22Rv1 (cell line): ENCODE data around the gene PLEKHN1.

Source experiments
- H3K27ac ChIP-seq: fragments of 450-650 bp; 2 replicates; pipeline ENCODE4 v1.5.1; 2017
- CTCF ChIP-seq: fragments of 450-650 bp; IDR thresholded peaks from 2 replicates; pipeline ENCODE4 v1.5.1; 2017; ENCODE audit warnings: mild to moderate bottlenecking
- ZFX ChIP-seq: fragments of 450-650 bp; IDR thresholded peaks from 2 replicates; pipeline ENCODE4 v1.6.1; 2017; ENCODE audit warnings: antibody characterized with exemption, borderline replicate concordance

Gene PLEKHN1, protein sequence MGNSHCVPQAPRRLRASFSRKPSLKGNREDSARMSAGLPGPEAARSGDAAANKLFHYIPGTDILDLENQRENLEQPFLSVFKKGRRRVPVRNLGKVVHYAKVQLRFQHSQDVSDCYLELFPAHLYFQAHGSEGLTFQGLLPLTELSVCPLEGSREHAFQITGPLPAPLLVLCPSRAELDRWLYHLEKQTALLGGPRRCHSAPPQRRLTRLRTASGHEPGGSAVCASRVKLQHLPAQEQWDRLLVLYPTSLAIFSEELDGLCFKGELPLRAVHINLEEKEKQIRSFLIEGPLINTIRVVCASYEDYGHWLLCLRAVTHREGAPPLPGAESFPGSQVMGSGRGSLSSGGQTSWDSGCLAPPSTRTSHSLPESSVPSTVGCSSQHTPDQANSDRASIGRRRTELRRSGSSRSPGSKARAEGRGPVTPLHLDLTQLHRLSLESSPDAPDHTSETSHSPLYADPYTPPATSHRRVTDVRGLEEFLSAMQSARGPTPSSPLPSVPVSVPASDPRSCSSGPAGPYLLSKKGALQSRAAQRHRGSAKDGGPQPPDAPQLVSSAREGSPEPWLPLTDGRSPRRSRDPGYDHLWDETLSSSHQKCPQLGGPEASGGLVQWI

DNA sequence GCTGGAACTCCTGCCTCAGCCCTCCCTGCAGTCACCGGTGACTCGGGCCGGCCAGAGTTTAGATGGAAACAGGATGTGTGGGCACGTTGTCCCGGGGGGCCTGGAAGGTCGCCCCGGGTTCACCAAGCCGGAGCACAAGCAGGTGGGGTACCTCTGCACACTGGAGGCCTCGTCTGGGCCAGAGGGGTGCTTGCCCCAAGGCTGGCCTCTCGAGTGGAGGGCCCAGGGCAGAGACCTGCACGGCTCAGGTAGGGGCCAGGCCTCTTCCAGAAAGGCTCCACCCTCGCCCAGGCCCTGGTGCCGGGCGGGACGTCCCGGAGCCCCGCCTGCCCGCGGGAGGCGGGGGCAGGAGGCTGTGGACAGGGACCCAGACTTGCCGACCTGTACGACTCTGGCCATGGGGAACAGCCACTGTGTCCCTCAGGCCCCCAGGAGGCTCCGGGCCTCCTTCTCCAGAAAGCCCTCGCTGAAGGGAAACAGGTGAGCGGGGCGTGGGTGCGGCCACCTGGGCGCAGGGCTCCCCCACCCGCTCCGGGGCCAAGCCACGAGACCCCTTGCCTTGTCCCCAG, at the start of gene PLEKHN1:
Gene PLEKHN1, plus strand, starts transcription at position 348 of the 569 bp plus-strand sequence. Its CDS starts 50 bp downstream, at position 398.
- TF ChIP-seq CTCF = no peak
- TF ChIP-seq ZFX = no peak
- peak within 1 kb of the TSS; percentile 89 for H3K27ac ChIP-seq

DNA sequence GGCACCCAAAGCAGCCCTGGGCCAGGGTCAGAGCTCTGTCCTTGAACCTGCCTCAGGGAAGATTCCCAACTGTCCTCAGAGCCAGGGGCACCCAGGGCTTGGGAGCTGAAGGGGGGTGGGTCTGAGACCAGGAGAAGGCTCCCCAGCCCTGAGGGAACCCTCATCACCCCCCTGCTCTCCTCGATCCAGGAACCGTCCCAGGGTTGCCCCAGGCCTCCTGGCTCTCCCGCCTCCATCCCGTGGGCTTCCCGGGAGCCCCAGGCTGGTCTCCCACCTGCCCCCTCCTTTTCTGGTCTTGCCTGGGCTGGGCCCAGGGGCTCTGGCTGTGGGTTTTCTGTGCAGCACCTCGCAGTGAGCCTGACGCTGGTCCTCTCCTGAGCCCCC, 49.2 kb upstream of the PLEKHN1 start:
- no peak for TF ChIP-seq CTCF
- TF ChIP-seq ZFX = no peak
- peak overlapping the region; percentile 91 for H3K27ac ChIP-seq

DNA sequence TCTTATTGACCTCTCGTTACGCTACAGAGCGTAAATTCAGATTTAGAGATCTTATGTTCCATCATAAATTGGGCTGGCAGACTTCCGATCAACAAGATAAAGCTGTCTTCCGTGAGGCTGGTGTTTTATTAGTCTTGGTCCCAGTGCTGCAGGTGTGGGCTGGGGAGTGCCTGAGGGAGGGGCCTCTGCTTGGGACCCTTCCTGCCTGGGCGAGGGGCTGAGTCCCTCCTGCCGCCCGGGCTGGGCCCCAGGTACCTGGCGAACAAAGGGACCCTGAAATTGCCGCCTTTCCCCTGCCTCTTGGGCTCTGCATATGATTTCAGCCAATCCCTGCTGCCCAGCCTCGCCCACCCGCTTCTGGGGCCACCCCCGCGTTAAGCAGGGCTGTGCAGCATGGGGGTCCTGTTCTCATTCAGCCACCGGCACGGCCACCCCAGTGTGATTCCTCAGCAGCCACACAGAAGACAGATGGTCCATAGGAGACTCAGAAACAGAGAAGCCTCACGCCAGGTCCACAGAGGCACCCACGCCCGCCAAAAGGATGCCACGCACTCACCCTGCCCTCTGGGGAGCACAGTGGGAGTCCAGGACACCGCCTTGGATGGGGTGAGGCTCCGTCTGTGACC, 48.7 kb upstream of the PLEKHN1 start:
- TF ChIP-seq ZFX = no peak
- no peak for TF ChIP-seq CTCF
- H3K27ac ChIP-seq = peak overlapping the region; percentile 91

DNA sequence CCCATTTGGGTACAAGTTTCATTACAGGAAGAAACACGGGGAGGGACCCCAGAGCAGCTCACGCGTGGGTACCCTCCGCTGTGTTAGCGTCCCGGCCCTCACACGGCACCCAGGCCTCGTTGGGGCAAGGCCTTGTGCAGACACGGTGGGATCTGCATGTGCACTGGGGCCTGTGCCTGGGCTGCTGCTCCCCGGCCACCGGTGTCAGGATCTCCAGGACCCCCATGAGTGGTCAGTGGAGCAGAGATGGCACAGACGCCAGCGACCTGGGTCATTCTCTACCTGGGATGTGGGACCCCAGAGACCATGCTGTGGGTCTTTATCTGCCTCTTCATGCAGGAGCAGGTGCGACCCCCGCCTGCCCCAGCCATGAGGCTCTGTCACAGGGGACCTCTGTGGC, 47.9 kb upstream of the PLEKHN1 start:
- peak overlapping the region; percentile 91 for H3K27ac ChIP-seq

DNA sequence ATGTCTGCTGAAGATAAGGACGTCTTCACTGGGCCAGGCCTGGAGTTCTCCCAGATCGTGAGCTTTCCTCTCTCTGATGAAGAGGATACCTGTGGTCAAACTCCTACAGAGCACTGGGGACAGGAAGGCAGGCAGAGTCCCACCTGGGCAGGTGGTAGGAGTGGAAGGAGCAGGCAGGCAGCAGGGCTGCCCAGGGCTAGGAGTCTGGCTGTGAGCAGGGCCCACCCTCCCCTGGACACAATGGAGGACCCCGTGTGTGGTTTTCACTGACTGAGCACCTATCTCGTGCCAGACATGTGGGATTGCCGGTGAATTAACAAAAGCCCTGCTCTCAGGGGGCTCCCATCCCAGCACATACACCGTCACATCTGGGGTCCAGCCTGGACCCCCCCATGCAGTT, 47.4 kb upstream of the PLEKHN1 start:
- no peak for TF ChIP-seq CTCF
- TF ChIP-seq ZFX = no peak
- H3K27ac ChIP-seq = peak overlapping the region; percentile 91

More for the DNA sequence above, 47.9 kb upstream of the PLEKHN1 start:
- TF ChIP-seq CTCF (no peak), ZFX (no peak)

DNA sequence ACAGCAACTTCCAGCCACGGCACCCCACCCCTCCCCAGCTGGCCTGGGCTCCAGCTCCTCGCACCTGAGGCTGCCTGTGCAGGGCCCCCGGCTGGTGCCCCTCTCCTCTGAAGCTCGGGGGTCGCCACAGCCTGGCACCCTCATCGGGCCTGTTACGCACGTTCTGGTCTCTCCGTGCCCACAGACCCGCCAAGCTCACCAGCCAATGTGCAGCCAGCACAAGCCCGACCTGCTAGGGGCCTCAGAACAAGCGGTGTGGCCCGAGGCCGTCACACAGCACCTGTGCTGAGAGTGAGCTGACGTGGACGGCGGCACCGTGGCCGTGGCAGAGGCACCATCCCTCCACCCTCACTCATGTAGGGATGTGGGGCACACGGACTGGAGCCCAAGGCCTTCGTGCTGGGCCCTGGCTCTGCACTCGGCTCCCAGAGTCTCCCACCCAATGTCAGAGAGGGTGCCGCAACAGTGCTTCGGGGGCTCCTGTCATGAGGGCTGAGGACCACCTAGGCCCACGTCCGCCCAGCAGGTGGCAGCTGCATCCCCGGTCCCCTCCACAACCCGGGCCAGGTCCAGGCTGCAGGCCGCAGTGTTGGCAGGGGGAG, 46.9 kb upstream of the PLEKHN1 start:
- TF ChIP-seq ZFX (no peak), CTCF (peak; percentile 8; the same call in 1 of the 2 replicates)
- H3K27ac ChIP-seq = peak overlapping the region; percentile 91
